Non-pigmented ciliary epithelial cell (primary cell): ENCODE measurements around the gene C19orf44.

Experiments used
- DNase-seq: peaks from one replicate; pipeline ENCODE4 v3.0.0-alpha.2; 2010; ENCODE audit warnings: low read depth

Gene C19orf44

DNA sequence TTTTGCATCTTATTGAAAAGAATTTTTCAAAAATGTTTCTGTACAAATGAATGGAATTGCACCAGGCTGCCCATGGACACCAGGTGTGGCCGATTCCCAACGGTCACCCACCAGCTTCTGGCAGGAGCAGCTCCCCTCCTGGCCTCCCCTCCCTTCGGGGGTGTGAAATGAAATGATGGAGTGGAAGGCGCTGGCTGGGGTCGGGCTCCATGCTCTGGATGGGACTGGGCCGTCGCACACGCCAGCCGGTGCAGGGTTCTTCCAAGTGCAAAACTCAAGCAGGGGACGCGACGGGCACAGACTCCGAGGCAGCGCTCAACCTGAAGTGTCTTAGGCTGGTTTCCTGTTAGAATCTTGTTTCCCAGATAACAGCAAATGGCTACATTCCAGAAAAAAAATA lies 21.9 kb downstream of the C19orf44 start:
- DNase-seq = no peak

DNA sequence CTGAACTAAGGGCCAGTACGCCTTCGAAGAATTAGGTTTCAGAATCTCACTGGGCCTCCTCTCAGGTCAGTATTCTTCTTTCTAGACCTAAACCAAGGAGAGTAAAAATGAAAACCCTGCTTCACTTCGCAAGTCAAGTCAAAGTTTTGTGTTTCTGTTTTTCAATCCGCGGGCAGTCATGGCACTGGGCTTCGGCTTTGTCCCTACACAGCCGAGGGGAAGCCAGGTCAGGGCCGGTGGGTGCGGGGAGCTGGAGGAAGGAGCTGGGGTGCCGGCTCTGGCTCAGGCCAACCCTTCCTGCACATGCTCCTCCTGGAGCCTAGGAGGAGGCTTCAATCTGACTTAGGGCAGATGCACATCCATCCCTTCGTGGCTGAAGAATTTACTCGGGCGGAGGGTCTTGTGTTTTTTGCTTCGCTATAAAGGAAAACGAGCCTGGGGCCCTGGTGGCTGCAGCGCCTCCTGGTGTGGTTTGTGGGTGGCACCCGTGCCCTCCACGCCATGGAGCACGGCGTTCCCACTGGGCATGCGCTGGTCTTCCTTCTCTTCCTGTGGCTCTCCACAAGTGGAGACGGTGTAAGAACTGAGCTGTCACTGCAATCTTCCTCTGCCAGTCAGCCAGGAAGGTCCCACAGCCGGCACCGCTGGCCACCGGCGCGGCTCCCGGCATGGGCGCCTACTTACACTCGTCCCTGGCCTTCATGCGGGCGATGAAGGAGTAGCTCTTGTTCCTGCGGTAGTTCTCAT lies 22.5 kb downstream of the C19orf44 start:
- no peak for DNase-seq

- DNase-seq = no peak
These were observed 23.1 kb downstream of the C19orf44 start for GRCh38 chr19:16519230-16519687.

GRCh38 chr19:16520074-16520973 lies 24.1 kb downstream of the C19orf44 start:
- no peak for DNase-seq

GRCh38 chr19:16520986-16521624 lies 24.9 kb downstream of the C19orf44 start:
- no peak for DNase-seq

DNA sequence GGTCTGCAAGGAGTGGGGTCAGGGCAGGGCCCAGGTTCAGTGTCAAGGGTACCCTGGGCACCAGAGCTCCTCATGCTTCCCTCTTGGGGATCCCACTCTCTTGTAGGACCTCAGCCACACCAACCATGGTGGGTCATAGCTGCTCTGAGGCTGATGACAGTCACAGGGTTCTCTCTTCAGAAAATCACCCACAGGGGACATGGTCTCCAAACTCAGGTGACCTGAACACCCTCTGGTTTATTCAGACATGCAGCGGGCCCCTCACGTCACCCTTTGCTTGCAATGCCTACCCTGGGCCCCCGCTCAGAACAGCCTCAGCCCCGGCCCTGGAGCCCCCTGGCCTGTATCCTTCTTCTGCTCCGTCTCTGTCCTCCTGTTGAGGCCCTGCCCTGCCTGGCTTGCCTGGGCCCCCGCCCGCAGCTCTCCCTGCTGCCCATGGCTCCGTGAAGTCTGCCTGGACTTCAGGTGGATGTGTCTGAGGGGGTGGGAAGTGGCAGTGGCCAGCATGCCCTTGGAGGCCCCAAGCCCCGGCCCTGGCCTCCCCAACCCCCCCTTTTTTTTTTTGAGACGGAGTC lies 25.6 kb downstream of the C19orf44 start:
- no peak for DNase-seq

DNA sequence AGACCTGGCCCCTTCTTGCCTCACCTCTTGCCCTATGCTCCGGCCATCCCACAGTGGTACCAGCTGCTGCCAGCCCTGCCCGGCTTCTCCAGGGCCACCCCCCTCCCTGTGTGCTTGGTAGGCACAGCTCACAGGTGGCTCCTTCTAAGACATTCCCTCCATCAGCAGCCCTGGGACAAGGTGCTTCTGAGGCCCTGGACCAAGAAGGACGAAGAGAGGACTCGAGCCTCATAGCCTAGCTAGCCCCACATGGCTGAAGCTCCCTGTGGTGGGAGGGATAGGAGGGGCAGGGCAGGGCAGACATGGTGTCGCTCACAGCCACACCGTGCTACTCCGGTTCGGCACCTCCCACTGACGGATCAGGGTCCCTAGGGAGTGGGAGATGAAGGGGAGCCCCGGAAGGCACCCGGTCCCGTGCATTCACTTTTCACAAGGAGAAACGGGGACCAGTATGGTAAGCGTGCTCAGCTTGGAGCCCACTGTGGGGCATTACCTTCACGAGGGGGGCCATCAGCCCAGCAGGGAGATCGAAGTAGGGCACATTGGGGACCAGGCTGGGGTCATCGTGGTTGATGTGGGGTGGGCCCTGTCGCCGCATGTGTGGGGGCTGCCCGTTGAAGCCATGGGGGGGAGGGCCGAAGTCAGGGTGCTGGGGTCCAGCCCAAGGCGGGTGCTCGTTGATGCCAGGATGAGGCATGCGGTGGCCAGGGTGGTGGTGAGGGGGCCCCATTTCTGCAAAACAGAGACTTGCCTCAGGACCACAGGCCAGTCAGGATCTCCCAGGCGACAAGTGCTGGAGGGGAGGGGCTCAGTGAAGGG lies 26.6 kb downstream of the C19orf44 start:
- no peak for DNase-seq

DNA sequence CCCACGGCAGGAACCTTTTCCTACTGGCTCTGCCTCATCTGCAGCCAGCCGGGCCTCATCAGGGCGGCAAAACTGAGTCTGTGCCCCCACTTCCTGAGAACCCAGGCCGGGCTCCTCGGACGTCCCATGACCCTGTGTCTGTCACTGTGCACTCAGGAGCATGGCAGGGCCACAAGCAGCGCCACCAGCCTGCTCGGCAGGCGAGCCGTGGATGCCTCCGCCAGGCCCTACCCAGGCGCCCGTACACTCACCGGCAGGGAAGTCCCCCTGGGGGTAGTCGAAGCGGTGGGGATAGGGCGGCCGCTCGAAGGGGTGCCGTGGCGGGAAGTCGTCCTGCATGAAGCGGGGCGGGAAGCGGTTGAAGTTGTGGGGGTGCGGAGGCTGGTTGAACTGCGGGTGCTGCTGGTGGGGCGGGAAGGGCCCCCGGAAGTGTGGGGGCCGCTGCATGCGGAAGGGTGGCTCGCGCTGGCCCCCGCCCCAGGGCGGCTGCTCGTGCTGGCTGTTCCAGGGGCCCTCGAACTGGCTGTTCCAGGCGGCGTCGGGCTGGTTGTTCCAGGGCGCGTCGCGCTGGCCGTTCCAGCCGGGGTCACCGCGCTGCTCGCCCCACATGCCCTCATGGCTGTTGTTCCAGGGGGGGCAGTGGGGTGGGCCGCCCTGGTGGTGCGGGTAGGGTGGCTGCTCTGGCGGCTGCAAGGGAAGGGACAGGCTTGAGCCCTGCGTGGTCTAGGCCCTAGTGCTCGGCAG lies 29.0 kb downstream of the C19orf44 start:
- DNase-seq = no peak

GRCh38 chr19:16525751-16526481 lies 29.7 kb downstream of the C19orf44 start:
- no peak for DNase-seq

DNA sequence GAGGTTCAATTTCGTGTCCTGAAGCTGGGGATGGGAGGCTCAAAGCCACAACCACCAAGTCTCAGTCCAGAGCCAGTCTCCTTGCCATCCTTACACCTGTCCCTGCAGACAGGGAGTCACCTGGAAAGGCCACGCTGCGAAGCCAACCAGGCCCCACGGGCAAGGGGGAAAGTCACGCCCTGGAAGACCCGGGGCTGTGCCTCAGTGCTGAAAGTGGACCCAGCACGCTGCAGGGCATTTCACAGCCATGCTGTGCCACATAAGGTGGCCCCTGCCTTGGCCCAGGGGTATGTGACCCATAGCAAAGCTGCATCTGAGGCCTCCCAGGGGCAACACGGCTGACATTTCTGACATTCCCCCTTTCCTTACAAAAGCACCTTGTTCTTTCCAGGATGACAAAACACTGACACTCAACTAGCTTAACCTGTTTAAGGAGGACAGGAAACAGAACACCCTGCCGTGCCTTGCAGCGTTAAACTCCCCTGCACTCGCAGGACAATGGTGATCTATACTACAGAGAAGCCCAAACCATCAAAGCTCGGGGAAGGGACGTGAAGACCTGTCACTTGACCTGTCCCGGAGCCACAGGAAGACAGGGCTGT lies 31.2 kb downstream of the C19orf44 start:
- DNase-seq = no peak

GRCh38 chr19:16527971-16528521 lies 31.9 kb downstream of the C19orf44 start:
- no peak for DNase-seq

GRCh38 chr19:16529466-16530144 lies 33.4 kb downstream of the C19orf44 start:
- no peak for DNase-seq

GRCh38 chr19:16530540-16531379 lies 34.6 kb downstream of the C19orf44 start:
- DNase-seq = no peak

GRCh38 chr19:16531380-16531669 lies 35.1 kb downstream of the C19orf44 start:
- no peak for DNase-seq

- DNase-seq = no peak
These were observed 36.4 kb downstream of the C19orf44 start for GRCh38 chr19:16532440-16533234.

GRCh38 chr19:16535381-16535780 lies 39.2 kb downstream of the C19orf44 start:
- DNase-seq = no peak

DNA sequence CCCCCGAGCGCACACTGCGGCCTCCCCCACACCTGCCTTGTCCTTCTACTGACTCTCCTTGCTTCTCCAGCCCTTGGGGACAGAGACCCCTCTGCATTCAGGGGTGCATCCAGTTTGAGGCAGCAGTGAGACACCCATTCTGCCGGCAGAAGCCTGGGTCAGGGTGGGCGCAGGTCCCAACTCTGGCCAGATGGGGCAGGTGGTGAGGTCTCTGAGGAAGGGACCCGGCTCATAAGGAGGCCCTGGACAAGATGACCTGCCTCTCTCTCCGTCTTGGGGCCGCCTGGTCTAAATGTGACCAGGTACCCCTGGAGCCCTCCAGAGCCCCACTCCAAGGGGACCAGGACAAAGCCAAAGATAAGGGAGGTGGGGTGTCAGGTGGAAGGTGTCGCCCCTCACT lies 39.9 kb downstream of the C19orf44 start:
- no peak for DNase-seq
